HepG2 (cell line): Measurements from ENCODE around the gene ATG5. TPM values are rescaled to one million over a fixed set of nuclear protein-coding genes. Genes with fewer than 3 reads are reported as not detected.

Experiments
- ATAC-seq: fragments of 200-7000 bp; cut with Tn5 transposase; 3 replicates; pipeline ENCODE4 v1.9.1; 2020; ENCODE audit warnings: mild to moderate bottlenecking, moderate library complexity
- BruUV-seq: library from RNA; stranded (reverse); fragments of 400-500 nt; replicated peaks from 2 replicates; lab custom pipeline; 2021; lab: Mats Ljungman, UMichigan
- CTCF ChIA-PET: fragments of 300-600 bp; formaldehyde crosslinking; extraction: SDS; loops from one replicate; lab custom pipeline; 2021; ENCODE audit warnings: low total read pairs, inconsistent platforms, low intra/inter-chr PET ratio; lab: Yijun Ruan, JAX
- POLR2A ChIA-PET: fragments of 350-600 bp; sonication (Branson Sonifier 250); formaldehyde crosslinking; loops from one replicate; lab custom pipeline; 2020; ENCODE audit warnings: antibody characterized with exemption, inconsistent platforms; lab: Yijun Ruan, JAX
- DNase-seq: peaks from one replicate; pipeline ENCODE4 v3.0.0-alpha.2; 2015; ENCODE audit warnings: low spot score
- FAIRE-seq: peaks from 3 replicates; lab custom pipeline; 2011; peaks lifted over from hg19 to GRCh38; lab: Jason Lieb, UNC
- H2AFZ ChIP-seq: one replicate; pipeline ENCODE4 v1.6.1; 2011; ENCODE audit warnings: low read length, inconsistent platforms
- H3K27ac ChIP-seq: fragments of 300-600 bp; 3 replicates; pipeline ENCODE4 v1.8.0; 2011; ENCODE audit warnings: mixed run types, mild to moderate bottlenecking, mixed read lengths, low read length, inconsistent platforms; ENCODE audit not compliant: insufficient read depth; ENCODE audit errors: extremely low read length
- H3K27me3 ChIP-seq, 2 experiments: fragments of 200-600 bp in 1 of 2; 2 replicates in 1 of 2; 3 replicates in 1 of 2; pipeline versions ENCODE4 v1.6.0 to v1.8.0; 2011; ENCODE audit warnings: low read length in 2 of 2, mild to moderate bottlenecking in 2 of 2, moderate library complexity in 2 of 2, inconsistent platforms in 1 of 2; ENCODE audit not compliant: insufficient read depth in 2 of 2, control insufficient read depth in 1 of 2
- H3K36me3 ChIP-seq, 2 experiments: fragments of 200-600 bp in 1 of 2; replicated peaks in 1 of 2; 2 replicates in 1 of 2; 3 replicates in 1 of 2; pipeline versions ENCODE4 v1.5.1 to v1.8.0; 2011; ENCODE audit warnings: low read length in 2 of 2, inconsistent platforms in 1 of 2; ENCODE audit not compliant: insufficient read depth in 2 of 2, control insufficient read depth in 1 of 2
- H3K4me1 ChIP-seq: 2 replicates; pipeline ENCODE4 v1.5.1; 2012; ENCODE audit warnings: low read length, inconsistent platforms; ENCODE audit not compliant: insufficient read depth
- H3K4me2 ChIP-seq: 2 replicates; pipeline ENCODE4 v1.6.0; 2011; ENCODE audit warnings: low read depth, low read length, inconsistent platforms
- H3K4me3 ChIP-seq, 3 experiments: fragments of 200-600 bp in 1 of 3; sonication (generic), shearing (Covaris generic) in 1 of 3; replicated peaks in 1 of 3; 2 replicates each; pipeline ENCODE4 v1.5.1; 2011 to 2016; ENCODE audit warnings: low read length in 3 of 3, inconsistent platforms in 2 of 3, low read depth in 2 of 3, mild to moderate bottlenecking in 2 of 3, control low read depth in 1 of 3, mixed read lengths in 1 of 3; ENCODE audit not compliant: insufficient read depth in 1 of 3
- H3K79me2 ChIP-seq: one replicate; pipeline ENCODE4 v1.6.1; 2011; ENCODE audit warnings: low read length, inconsistent platforms; ENCODE audit not compliant: insufficient read depth
- H3K9ac ChIP-seq: 2 replicates; pipeline ENCODE4 v1.6.0; 2011; ENCODE audit warnings: mild to moderate bottlenecking, low read depth, low read length, inconsistent platforms; ENCODE audit not compliant: insufficient read depth
- H3K9me3 ChIP-seq: 2 replicates; pipeline ENCODE4 v1.5.1; 2012; ENCODE audit warnings: mild to moderate bottlenecking, low read length
- H4K20me1 ChIP-seq: 2 replicates; pipeline ENCODE4 v1.6.0; 2011; ENCODE audit warnings: inconsistent platforms, mild to moderate bottlenecking, low read length, moderate library complexity; ENCODE audit not compliant: insufficient read depth
- CREB1 ChIP-seq, 2 experiments: fragments of 450-650 bp in 1 of 2; IDR thresholded peaks; 2 replicates each; pipeline ENCODE4 v1.6.1; 2016 to 2017; ENCODE audit warnings: control low read depth in 1 of 2, mild to moderate bottlenecking in 1 of 2, missing compliant biosample characterization in 1 of 2, missing genetic modification characterization in 1 of 2
- FOXP4 ChIP-seq: sonication (generic); formaldehyde crosslinking; IDR thresholded peaks from 2 replicates; pipeline ENCODE4 v1.4.0; 2020; ENCODE audit warnings: missing genetic modification reagents
- MXD4 ChIP-seq: IDR thresholded peaks from 2 replicates; pipeline ENCODE4 v1.6.1; 2016; ENCODE audit warnings: mild to moderate bottlenecking, missing biosample characterization, missing genetic modification reagents
- ZBED4 ChIP-seq: sonication (generic); formaldehyde crosslinking; IDR thresholded peaks from 2 replicates; pipeline ENCODE4 v1.4.0; 2020; ENCODE audit warnings: missing genetic modification reagents, borderline replicate concordance
- ZFAT ChIP-seq: sonication (generic); formaldehyde crosslinking; conservative IDR thresholded peaks from 2 replicates; pipeline ENCODE4 v1.8.1; 2023; ENCODE audit warnings: missing genetic modification reagents, inconsistent platforms
- ZNF253 ChIP-seq: sonication (generic); formaldehyde crosslinking; IDR thresholded peaks from 2 replicates; pipeline ENCODE4 v1.8.0; 2022; ENCODE audit warnings: mild to moderate bottlenecking, missing genetic modification reagents, borderline replicate concordance
- ZNF446 ChIP-seq: sonication (generic); formaldehyde crosslinking; IDR thresholded peaks from 2 replicates; pipeline ENCODE4 v1.5.0; 2020; ENCODE audit warnings: mild to moderate bottlenecking, missing genetic modification reagents
- ZNF451 ChIP-seq: sonication (generic); formaldehyde crosslinking; IDR thresholded peaks from 2 replicates; pipeline ENCODE4 v1.5.0; 2020; ENCODE audit warnings: mild to moderate bottlenecking, missing genetic modification reagents
- ZNF564 ChIP-seq: sonication (generic); formaldehyde crosslinking; IDR thresholded peaks from 2 replicates; pipeline ENCODE4 v1.8.1; 2023; ENCODE audit warnings: mild to moderate bottlenecking, missing genetic modification reagents
- WGBS: methylation state at CpG from one replicate; pipeline ENCODE4 v1.1.6; 2017; ENCODE audit warnings: low lambda C conversion rate; 5-methylcytosine and 5-hydroxymethylcytosine counted together
- in situ Hi-C: cut with HindIII; loops from 2 replicates; pipeline ENCODE4 v1.10.0; 2017; ENCODE audit warnings: low pct_unique_long_range_greater_than_20kb; ENCODE audit not compliant: extremely low pct_ligation_motif_present
- intact Hi-C: fragments of 100-400 bp; cut with micrococcal nuclease; formaldehyde crosslinking; loops from one replicate; pipeline ENCODE4 v1.10.0; 2022; ENCODE audit not compliant: unreplicated experiment
- polyA plus RNA-seq, 8 experiments: library from polyadenylated mRNA; depleted of rRNA in 3 of 8; stranded (reverse) in 7 of 8; unstranded in 1 of 8; fragments of >200 nt; fragmentation: Illumina TruSeq in 4 of 8; extraction: Trizol in 4 of 8; gene quantifications; 2 replicates each; pipeline versions ENCODE4 v1.2.1 to v1.2.3, GENCODE V29; 2011 to 2016; ENCODE audit warnings: low read depth in 4 of 8, missing spikeins in 1 of 8, mixed read lengths in 1 of 8; ENCODE audit not compliant: insufficient read depth in 1 of 8
- total RNA-seq, 5 experiments: library from RNA; depleted of rRNA; stranded (reverse); fragments of >200 nt; fragmentation: Illumina TruSeq; extraction: Trizol; gene quantifications; 2 replicates each; pipeline ENCODE4 v1.2.3, GENCODE V29; 2016; ENCODE audit warnings: low read depth in 1 of 5

Gene ATG5
- total and polyA plus RNA-seq, 2 of the 13 experiments (the other 11 are each of a cell fraction or from before 2014, with no cell fraction given), result 21.3 to 48.0 TPM

GRCh38 chr6:106369739-106370138 is 44.2 kb upstream of the ATG5 start (continued):
- no peak for TF ChIP-seq MXD4

- H3K27me3 ChIP-seq, result peaks cover 2 to 16% of the 10 kb centered on the region in 2 experiments; a peak in 4 of 5 replicates
- H3K9me3 ChIP-seq, result no peaks in the 10 kb centered on the region
- H3K36me3 ChIP-seq, result no peaks in the 10 kb centered on the region
- no peaks in the 10 kb centered on the region for H4K20me1 ChIP-seq
- no peak overlapping the region for H2AFZ ChIP-seq
- BruUV-seq, result no TSS peak
- intact Hi-C loops, result no loop called here
- CTCF ChIA-PET, result no interaction called here
- in situ Hi-C loops, result no loop called here
- ATAC-seq (no peak), FAIRE-seq (no peak), DNase-seq (no peak)
- WGBS, result 77% methylated on average over 3 of the region's 3 CpGs
- TF ChIP-seq CREB1 (IDR thresholded peaks at IDR 0.05) (peak; percentile 68), CREB1 (CRISPR knock-in tag; IDR thresholded peaks at IDR 0.05) (no peak), ZNF253 (no peak)
- H3K4me2 ChIP-seq, result no peak overlapping the region
- H3K4me1 ChIP-seq, result peaks cover 7% of the 10 kb centered on the region
- no peaks in the 10 kb centered on the region for H3K79me2 ChIP-seq
- no peak overlapping the region for H3K9ac ChIP-seq
- POLR2A ChIA-PET, result no interaction called here
- H3K4me3 ChIP-seq, result no peak overlapping the region
- no peak overlapping the region for H3K27ac ChIP-seq
Observed at GRCh38 chr6:106363401-106364138, 38.0 kb upstream of the ATG5 start.

GRCh38 chr6:106360989-106361430 is 35.5 kb upstream of the ATG5 start:
- POLR2A ChIA-PET, result no interaction called here

More at GRCh38 chr6:106360989-106361430, 35.5 kb upstream of the ATG5 start:
- no peak overlapping the region for H3K27ac ChIP-seq
- H3K4me2 ChIP-seq, result peak overlapping the region; percentile 80
- H2AFZ ChIP-seq, result no peak overlapping the region
- no peaks in the 10 kb centered on the region for H3K9me3 ChIP-seq
- ATAC-seq, result peak; percentile 49
- CTCF ChIA-PET, result no interaction called here
- FAIRE-seq, result no peak
- H3K9ac ChIP-seq, result no peak overlapping the region
- H3K79me2 ChIP-seq, result no peaks in the 10 kb centered on the region
- DNase-seq, result no peak
- peaks cover 7% of the 10 kb centered on the region for H3K4me1 ChIP-seq
- intact Hi-C loops (loop anchor here (1.0 kb wide), 1 partner anchor 84 kb away; no protein-coding TSS in a partner anchor), in situ Hi-C loops (no loop called here)
- peaks cover 2 to 16% of the 10 kb centered on the region in 2 experiments; a peak in 4 of 5 replicates for H3K27me3 ChIP-seq
- BruUV-seq, result no TSS peak
- peak overlapping the region; percentile 34 to 77 (median 54); a peak in 5 of 6 replicates for H3K4me3 ChIP-seq
- TF ChIP-seq ZNF451 (CRISPR knock-in tag) (0 out of 2 replicates have a peak, but pooled peaks have one; percentile 16), FOXP4 (CRISPR knock-in tag) (no peak), ZNF446 (CRISPR knock-in tag) (no peak), ZFAT (CRISPR knock-in tag) (no peak), ZBED4 (no peak), ZNF564 (no peak)
- TF ChIP-seq, all 625 proteins: peak for 1
- Histone ChIP-seq H3K36me3 (no peaks in the 10 kb centered on the region), H4K20me1 (no peaks in the 10 kb centered on the region)
- 21% methylated on average over 14 of the region's 31 CpGs for WGBS
